ENCODE data around the gene FNBP1L.
"Not testable (repeated sequence)": the region's sequence is repeated elsewhere in the genome, so short reads cannot be mapped to it uniquely, and the experiment has no call there.

FNBP1L gene

DNA sequence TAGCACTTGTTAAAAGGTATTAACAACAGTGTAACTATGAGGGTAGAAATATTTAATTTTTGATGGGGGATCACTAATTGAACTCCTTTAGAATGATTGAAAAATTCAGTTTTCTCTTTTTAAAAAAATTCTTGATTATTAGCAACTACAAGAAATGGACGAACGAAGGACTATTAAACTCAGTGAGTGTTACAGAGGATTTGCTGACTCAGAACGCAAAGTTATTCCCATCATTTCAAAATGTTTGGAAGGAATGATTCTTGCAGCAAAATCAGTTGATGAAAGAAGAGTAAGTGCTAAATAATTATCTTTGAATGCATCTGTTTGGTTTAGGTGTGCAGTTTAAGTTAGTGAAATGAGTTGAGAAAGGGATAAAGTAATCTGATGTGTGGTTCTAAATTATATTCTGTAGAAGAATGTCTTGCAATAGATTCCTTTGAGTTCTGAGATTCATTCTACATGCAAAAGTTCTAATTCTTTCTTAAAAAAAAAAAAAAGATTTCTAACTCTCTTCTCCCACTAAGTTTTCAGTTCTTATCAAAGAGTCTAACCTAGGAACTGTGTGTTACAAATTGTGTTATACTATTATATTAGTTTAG is 85.0 kb downstream of the FNBP1L start:
- no peak for DNase-seq (ENCODE audit: low spot score)

DNA sequence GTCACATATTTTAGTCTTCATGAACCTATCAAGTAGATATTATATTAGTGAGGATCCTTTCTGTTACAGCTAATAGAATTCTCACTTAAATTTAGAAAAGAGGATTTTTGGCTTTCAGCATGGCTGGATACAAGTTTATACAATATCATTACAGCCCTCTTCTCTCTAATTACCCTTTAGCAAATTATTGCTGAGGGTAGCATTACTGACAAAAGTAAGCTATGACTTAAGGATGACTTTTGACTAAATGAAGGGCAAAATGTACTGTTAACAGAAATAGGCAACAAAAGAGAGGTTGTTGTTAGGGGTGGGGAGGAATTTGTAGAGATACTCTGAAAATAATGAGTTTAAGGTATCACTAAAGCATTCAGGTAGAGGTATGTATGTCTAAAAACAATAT is 85.8 kb downstream of the FNBP1L start:
- DNase-seq (ENCODE audit: low spot score) = no peak

DNA sequence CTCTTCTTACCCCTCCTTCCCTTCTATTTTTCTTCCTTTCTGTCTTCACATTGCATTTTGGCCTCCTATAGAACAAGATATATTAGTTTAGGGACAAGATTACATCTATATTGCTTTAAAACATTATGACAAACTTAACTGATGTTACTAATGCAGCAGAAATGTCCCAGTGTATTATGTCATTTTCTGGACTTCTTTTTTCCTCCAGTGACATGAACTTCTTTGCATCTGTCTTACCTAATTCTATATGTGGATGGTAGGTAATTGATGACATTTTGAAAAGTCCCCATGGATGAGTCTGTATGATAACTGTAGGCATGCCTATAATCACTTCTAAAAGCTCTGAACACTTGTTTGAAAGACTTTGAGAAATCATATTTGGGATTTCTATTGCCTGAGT is 89.5 kb downstream of the FNBP1L start:
- DNase-seq (ENCODE audit: low spot score) = no peak

DNA sequence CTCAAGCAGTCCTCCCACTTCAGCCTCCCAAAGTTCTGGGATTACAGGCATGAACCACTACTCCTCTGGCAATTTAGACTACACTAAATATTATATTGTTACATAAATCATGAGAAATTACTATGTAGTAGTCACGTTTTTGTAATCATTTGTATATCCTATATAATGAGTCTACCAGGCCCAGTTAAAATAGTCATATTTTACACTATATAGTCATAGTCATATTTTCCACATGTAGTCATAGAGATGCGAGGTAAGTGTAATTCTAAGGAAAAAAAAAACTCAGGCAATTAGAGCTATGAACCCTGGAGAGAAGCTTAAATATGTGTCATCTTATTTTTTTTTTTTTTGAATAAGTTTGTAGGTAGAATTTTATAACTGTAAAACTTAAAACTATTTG is 90.0 kb downstream of the FNBP1L start:
- no peak for DNase-seq (ENCODE audit: low spot score)

- DNase-seq (ENCODE audit: low spot score) = no peak
Measured at GRCh38 chr1:93541045-93541444, 93.1 kb downstream of the FNBP1L start.

GRCh38 chr1:93542398-93542797 is 94.5 kb downstream of the FNBP1L start:
- no peak for DNase-seq (ENCODE audit: low spot score)

DNA sequence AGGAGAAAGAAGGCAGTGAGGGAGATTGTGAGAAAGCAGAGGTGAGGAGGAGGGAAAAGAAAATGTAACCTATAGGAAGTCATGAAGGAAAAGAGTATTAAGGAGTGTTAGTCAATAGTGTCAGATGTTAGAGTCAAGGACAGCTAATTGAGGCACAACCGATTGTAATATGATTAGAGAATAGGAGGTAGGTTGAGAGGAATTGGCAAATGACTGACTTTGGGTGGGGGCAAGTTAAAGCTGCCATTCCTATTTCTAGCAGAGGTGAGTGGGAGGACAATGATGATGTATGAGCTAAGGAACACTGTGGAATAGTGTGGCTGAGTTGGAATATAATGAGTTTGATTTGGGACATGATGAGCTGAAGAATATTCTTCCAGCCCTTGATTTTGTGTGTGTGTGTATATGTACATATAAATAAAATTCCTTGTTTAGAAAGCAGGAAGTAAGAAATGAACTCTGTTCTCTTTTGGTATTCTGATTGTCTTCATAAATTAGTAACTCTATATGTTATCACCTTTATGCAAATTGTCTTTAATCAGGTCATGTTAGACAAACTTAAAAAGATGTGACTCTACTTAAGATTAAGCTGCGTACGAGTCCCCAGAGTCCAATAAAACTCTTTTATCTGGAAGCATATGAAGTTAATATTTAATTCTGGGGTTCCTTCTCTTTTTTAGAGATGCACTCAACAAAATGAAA is 98.4 kb downstream of the FNBP1L start:
- no peak for DNase-seq (ENCODE audit: low spot score)

DNA sequence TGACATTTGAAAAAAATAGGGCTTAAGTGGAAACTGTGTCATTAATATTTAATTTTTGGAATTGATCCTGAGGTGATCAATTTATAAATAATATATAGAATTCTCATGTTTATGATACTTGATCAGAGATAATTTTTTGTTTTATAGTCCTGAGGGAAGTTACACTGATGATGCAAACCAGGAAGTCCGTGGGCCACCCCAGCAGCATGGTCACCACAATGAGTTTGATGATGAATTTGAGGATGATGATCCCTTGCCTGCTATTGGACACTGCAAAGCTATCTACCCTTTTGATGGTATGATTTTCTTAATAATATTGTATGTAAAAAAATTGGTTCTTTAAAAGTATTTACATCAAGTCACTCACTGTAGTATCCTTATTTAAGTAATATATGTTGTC is 101.2 kb downstream of the FNBP1L start:
- no peak for DNase-seq (ENCODE audit: low spot score)

- no peak for DNase-seq (ENCODE audit: low spot score)
Measured at GRCh38 chr1:93549811-93550210, 101.9 kb downstream of the FNBP1L start.

DNA sequence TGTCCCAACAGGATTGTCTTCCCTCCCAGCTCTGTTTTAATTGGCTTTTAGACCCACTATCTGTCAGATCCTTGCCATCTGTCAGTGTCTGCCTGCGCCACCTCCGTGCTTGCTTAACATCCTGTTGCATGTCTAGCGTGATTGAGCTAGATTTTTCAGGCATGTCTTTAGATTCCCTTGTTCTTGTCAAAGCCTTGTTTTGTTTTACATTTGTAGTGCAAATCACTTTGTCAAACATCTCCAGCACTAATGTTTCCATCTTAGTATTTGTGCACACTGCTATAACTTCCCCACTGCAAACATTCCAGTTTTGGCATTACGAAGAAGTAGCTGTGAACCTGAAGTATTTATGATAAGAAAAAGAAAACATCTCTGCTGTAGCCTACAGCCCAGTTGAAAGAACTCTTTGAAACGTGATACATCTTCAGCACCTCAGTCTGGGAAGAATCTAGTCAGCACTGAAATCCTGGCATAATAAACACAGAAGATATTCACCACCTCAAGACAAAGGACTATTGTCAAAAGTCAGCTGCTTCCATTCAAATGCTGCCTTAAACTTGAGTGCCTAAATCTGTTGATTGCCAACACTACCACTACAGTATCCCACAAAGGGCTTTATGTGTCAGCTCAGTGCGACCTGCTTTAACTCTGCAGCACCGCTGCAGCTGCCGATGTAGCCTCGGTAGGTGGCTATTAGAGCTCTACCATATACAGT is 105.0 kb downstream of the FNBP1L start:
- DNase-seq (ENCODE audit: low spot score) = peak; percentile 68

- DNase-seq (ENCODE audit: low spot score) = not testable (repeated sequence)
Measured at GRCh38 chr1:93553886-93554490, 106.1 kb downstream of the FNBP1L start.

DNA sequence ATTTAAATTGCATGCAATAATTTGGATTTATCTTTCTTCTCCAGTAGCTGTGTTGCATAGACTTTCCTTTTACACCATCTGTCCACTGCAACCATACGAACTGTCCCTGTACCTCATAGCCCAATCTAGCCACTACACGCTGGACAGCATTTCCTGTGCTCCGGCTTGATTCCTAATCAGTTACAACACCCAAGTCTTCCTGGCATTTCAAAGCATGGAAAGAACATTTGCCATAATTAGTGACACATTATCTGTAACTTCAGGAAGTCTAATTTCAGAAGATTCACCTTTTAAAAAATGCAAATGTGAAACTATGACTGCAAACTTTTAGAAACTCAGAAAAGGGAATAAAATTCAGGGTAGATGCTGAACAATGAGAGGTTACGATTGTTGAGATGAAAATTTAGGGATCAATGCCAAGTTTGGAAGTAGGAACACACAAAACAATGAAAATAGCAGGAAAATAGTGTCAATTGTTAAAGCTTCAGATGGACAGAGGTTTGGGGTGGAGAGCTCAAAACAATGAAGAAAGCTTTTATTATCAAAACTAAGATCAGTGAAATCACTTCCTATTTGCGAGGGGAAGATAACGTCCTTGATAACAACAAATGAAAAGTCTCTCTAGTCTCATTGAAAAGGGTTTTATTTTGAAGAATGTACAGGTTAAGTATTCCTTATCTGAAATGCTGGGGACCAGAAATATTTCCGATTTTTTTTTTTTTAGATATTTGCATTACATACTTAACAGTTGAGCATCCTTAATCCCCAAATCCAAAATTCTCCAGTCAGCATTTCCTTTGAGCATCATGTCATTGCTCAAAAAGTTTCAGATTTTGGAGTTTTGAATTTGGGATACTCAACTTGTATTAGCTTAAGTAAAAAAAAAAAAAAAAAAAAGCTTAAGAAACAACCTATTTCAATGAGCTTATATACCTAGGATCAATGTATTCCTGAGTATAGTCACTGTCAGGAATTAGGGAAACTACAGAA is 107.3 kb downstream of the FNBP1L start:
- no peak for DNase-seq (ENCODE audit: low spot score)

DNA sequence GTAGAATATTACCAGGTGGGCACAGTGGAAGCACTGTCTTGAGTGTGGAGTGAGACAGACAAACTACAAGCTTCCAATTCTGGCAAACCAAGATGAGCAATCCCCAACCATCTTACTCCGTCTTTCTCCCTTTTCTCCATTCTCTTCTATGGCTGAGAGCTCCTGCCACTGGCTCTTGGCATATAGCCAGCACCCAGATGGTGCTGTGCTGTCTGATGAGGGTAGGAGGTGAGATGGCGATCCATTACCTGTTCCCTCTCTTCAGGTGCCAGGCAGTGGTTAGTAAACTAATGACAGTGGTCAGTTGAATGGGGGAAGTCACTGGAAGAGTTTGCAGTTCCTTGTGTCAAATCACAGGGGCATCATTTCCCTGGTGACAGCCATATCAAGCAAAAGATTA is 108.4 kb downstream of the FNBP1L start:
- DNase-seq (ENCODE audit: low spot score) = no peak

- no peak for DNase-seq (ENCODE audit: low spot score)
Measured at GRCh38 chr1:93559045-93559444, 111.1 kb downstream of the FNBP1L start.

- DNase-seq (ENCODE audit: low spot score) = no peak
Measured at GRCh38 chr1:93559695-93560094, 111.8 kb downstream of the FNBP1L start.

- peak; percentile 69 for DNase-seq (ENCODE audit: low spot score)
Measured at GRCh38 chr1:93565496-93566206, 117.7 kb downstream of the FNBP1L start.

DNA sequence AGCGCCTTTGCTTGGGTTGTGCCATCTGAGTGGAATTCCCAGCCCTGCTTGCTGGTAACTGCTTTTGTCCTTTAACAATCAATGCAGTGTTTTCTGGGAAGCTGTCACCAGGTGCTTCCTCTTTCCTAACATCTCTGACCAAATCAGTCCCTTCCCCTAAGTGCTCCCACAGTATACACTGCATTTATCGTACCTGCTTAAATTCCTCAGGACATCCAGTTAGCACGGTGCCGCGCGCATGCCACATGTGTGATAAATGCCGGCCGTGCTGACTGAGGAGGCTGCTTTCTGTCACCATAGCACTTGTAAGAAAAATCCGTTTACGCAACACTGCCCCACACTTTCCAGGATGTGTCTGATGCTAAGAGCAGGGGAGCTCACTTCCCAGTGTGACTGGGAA is 118.3 kb downstream of the FNBP1L start:
- DNase-seq (ENCODE audit: low spot score) = no peak

DNA sequence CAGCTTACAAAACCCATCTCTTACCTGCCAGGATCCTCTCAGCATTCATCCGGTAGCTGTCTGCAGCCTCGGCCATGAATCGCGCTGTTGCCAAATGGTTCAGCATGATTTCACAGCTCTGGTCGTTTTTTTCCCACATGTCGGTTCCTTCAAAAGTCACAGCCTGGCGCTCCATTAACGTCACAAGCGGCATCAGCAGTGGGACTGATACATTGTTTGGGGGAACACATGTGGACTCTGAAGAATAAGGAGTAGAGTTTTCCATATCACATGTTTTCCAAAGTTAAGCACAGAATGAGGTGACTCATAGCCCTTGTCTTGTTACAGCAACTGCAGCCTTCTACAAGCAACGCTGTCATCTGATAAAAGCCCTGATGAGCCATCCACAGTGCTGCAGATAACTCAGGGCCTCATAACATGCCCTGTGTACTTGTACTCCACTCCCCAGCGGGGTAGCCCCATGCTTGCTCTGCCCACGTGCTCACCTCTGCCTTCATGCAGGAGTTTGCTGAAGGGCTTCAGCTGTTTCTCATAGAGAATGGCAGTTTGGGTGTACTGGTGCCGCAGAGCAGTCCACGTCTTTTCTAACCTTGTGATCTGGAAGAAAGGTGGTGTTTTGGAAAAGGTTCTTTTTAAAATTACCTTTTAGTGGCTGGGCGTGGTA is 119.5 kb downstream of the FNBP1L start:
- DNase-seq (ENCODE audit: low spot score) = peak; percentile 66

GRCh38 chr1:93569489-93569888 is 121.6 kb downstream of the FNBP1L start:
- no peak for DNase-seq (ENCODE audit: low spot score)

DNA sequence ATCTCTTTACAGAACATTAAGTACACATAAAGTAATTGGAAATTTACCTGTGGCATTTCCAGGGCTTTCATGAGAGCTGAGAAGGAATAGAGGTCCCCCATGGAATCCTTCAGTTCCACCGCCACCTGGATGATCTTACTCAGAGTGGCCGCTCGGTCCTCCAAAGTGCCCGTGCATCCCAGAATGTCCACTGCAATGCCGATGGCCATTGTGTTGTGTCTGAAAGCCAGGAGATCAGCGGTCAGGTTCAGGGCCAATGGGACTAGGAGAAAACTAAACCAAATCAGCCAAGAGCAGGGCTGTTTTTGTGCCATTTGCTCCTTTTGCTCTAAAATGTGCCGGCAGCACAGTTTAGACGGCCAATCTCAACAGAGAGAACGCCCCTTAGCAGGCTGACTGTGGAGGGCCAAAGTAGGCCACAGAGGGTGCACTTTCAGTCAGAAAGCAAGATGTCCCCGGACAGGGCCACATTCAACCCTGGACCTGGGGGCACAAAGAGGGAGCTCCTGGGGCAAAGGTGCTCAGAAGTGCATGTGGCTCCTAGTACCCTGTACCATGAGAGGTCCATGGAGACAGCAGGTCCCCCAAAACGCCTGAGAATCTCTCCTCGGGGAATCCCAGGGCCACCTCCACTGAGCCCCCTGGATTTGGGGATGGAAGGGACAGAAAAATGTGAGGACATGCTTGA is 123.8 kb downstream of the FNBP1L start:
- no peak for DNase-seq (ENCODE audit: low spot score)

Data from GM03348 (cell line).